Pancreas (tissue), 10 donors: ENCODE results near the gene CPB2. TPM values are rescaled to one million over a fixed set of nuclear protein-coding genes. Genes with fewer than 3 reads are reported as not detected.

Experiments
- ATAC-seq, 4 donors: fragments of 200-7000 bp; cut with Tn5 transposase; one replicate each; pipeline versions ENCODE4 v1.8.0 to v1.9.1; 2020; ENCODE audit warnings: mild to moderate bottlenecking in 4 of 4, moderate library complexity in 4 of 4
- DNase-seq, 6 donors: peaks; one replicate each; pipeline ENCODE4 v3.0.0-alpha.2; 2020
- FAIRE-seq: peaks from 2 replicates; lab custom pipeline; 2012; peaks lifted over from hg19 to GRCh38; lab: Jason Lieb, UNC
- H3K27ac ChIP-seq, 4 donors: fragments of 200-600 bp; sonication (generic); 1 replicate in 3 of 4; 2 replicates in 1 of 4; pipeline versions ENCODE4 v1.5.0 to v1.8.0; 2020
- H3K27me3 ChIP-seq, 4 donors: fragments of 200-600 bp; one replicate each; pipeline ENCODE4 v1.8.0; 2021
- H3K36me3 ChIP-seq, 3 donors: fragments of 200-600 bp; sonication (generic) in 1 of 3; one replicate each; pipeline versions ENCODE4 v1.5.0 to v1.8.0; 2020 to 2021
- H3K4me1 ChIP-seq, 3 donors: fragments of 200-600 bp; one replicate each; pipeline ENCODE4 v1.8.0; 2021
- H3K4me3 ChIP-seq, 4 donors: fragments of 200-600 bp; sonication (generic) in 2 of 4; one replicate each; pipeline versions ENCODE4 v1.5.0 to v1.8.0; 2020 to 2021
- H3K9me3 ChIP-seq, 4 donors: fragments of 200-600 bp; one replicate each; pipeline ENCODE4 v1.8.0; 2021
- CTCF ChIP-seq, 4 donors: fragments of 200-600 bp; sonication (generic) in 3 of 4; IDR thresholded peaks; one replicate each; pipeline versions ENCODE4 v1.5.0 to v1.8.0; 2021; ENCODE audit warnings: antibody characterized with exemption in 4 of 4
- WGBS, 2 donors: extraction: QIAGEN DNeasy Blood & Tissue Kit; methylation state at CpG; one replicate each; pipeline ENCODE4 v1.1.7; 2013; 5-methylcytosine and 5-hydroxymethylcytosine counted together
- intact Hi-C, 3 donors: fragments of 100-400 bp; cut with DNase I; formaldehyde crosslinking; loops; one replicate each; pipeline versions ENCODE4 v1.11.1 to v1.14.2; 2022
- polyA plus RNA-seq, 2 donors: library from polyadenylated mRNA; stranded (reverse); fragments of 200-250 nt; gene quantifications; one replicate each; pipeline ENCODE4 v1.2.3, GENCODE V29; 2013
- total RNA-seq, 6 donors: library from RNA; stranded (reverse); fragmentation: NEBNext Ultra II Directional in 4 of 6; extraction: Animal tissue kit (Norgen Biotek cat#: 25700) in 4 of 6; gene quantifications; one replicate each; pipeline versions ENCODE4 v1.2.1 to v1.2.4, GENCODE V29; 2021 to 2023
- donor health status: healthy with polysubstance abuse.
- donor health status: DM: no; HTN: no; CAD: no; lungs with moderate emphysema.
- donor health status: DM: no; HTN: no; CAD: no.
- donor health status: control.
- donor health status: control.
- donor health status: Bipolar disorder and iron deficiency.
- donor health status: DM: yes; HTN: yes; CAD: no.
- donor health status: DM: no; HTN: no; CAD: no.
- donor health status: DM: no; HTN: no; CAD: no.
- donor health status: DM: yes; HTN: yes; CAD: no.

CPB2 gene
- total and polyA plus RNA-seq, 8 donors, result 0.08 to 0.94 (median 0.58) TPM; not detected in 1

DNA sequence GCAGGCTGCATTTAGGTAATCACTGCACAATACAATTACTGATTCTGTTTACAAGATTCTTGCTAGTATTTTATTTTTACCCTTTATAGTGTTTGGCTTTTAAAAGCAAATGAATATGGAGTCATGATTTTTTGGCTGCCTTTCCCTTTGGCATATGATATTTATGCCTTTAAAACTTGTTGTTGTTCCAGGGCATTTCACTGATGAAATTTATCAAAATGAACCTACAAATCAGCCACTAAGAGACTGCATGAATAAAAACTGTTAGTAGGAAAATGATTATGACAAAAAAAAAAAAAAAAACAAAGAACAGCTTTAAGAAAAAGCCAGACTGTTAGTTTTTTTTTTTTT, 2.6 kb downstream of the CPB2 start:
- ATAC-seq, result no peak
- Histone ChIP-seq H3K36me3 (no peaks in the 10 kb centered on the region), H3K27ac (no peak overlapping the region), H3K4me3 (no peak overlapping the region), H3K9me3 (no peaks in the 10 kb centered on the region), H3K4me1 (peaks cover 0 to 2% (median 0%) of the 10 kb centered on the region in 3 donors), H3K27me3 (no peaks in the 10 kb centered on the region)
- no peak for DNase-seq
- TF ChIP-seq CTCF (IDR thresholded peaks at IDR 0.05), result no peak
- no peak for FAIRE-seq
- intact Hi-C loops, result no loop called here

GRCh38 chr13:46101484-46102254, 3.2 kb downstream of the CPB2 start:
- intact Hi-C loops, result no loop called here
- ATAC-seq (peak in 2 of 4 donors; percentile 22 to 52), FAIRE-seq (no peak), DNase-seq (no peak)
- TF ChIP-seq CTCF (IDR thresholded peaks at IDR 0.05), result no peak
- no peaks in the 10 kb centered on the region for H3K9me3 ChIP-seq
- H3K4me3 ChIP-seq, result no peak overlapping the region
- no peaks in the 10 kb centered on the region for H3K27me3 ChIP-seq
- 62 to 71% methylated on average over 8 of the region's 8 CpGs for WGBS, 2 donors
- H3K27ac ChIP-seq, result no peak overlapping the region
- H3K36me3 ChIP-seq, result no peaks in the 10 kb centered on the region
- peaks cover 0 to 8% (median 0%) of the 10 kb centered on the region in 3 donors for H3K4me1 ChIP-seq

DNA sequence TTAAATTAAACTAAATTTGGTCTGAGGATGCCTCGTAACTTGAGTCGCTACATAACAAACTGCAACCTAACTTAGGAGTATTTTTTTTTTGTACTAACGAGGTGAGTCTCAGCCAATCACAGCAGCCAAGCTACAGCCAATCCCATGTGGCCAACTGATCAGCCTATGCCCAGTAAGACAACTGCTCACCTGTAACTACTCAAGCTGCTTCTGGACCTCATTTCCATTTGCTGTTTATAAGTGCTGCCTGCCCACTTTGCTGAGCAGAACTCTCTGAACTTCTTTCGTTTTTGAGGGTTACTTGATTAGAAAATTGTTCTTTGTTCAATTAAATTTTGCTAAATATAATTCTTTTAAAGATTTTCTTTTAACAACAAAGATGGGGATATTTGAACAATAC, 3.8 kb downstream of the CPB2 start:
- H3K27ac ChIP-seq, result no peak overlapping the region
- H3K36me3 ChIP-seq, result no peaks in the 10 kb centered on the region
- no peak for ATAC-seq
- no peak for FAIRE-seq
- H3K4me1 ChIP-seq, result peaks cover 0 to 8% (median 0%) of the 10 kb centered on the region in 3 donors
- intact Hi-C loops, result no loop called here
- DNase-seq, result no peak
- WGBS, 2 donors, result 77 to 83% methylated on average over 4 of the region's 4 CpGs
- H3K9me3 ChIP-seq, result no peaks in the 10 kb centered on the region
- H3K4me3 ChIP-seq, result no peak overlapping the region
- TF ChIP-seq CTCF (IDR thresholded peaks at IDR 0.05), result no peak
- no peaks in the 10 kb centered on the region for H3K27me3 ChIP-seq

- WGBS, 2 donors, result 64 to 70% methylated on average over 1 of the region's 1 CpG
- Histone ChIP-seq H3K4me3 (no peak overlapping the region), H3K36me3 (no peaks in the 10 kb centered on the region), H3K27me3 (no peaks in the 10 kb centered on the region), H3K27ac (no peak overlapping the region), H3K9me3 (no peaks in the 10 kb centered on the region), H3K4me1 (peaks cover 0 to 8% (median 0%) of the 10 kb centered on the region in 3 donors)
- no peak for TF ChIP-seq CTCF (IDR thresholded peaks at IDR 0.05)
- FAIRE-seq (no peak), ATAC-seq (peak in 1 of 4 donors; percentile 27), DNase-seq (no peak)
- intact Hi-C loops, result no loop called here
Measured at GRCh38 chr13:46100191-46100815, 4.5 kb downstream of the CPB2 start.

- intact Hi-C loops, result no loop called here
- no peaks in the 10 kb centered on the region for H3K9me3 ChIP-seq
- no peak for FAIRE-seq
- H3K4me3 ChIP-seq, result no peak overlapping the region
- TF ChIP-seq CTCF (IDR thresholded peaks at IDR 0.05), result no peak
- 74 to 77% methylated on average over 4 of the region's 4 CpGs for WGBS, 2 donors
- no peaks in the 10 kb centered on the region for H3K27me3 ChIP-seq
- no peak overlapping the region for H3K27ac ChIP-seq
- H3K36me3 ChIP-seq, result no peaks in the 10 kb centered on the region
- no peak for DNase-seq
- peaks cover 0 to 8% (median 0%) of the 10 kb centered on the region in 3 donors for H3K4me1 ChIP-seq
- no peak for ATAC-seq
Measured at GRCh38 chr13:46097663-46098062, 7.2 kb downstream of the CPB2 start.
